Left hindlimb (tissue), 1 donor: ENCODE results near the gene RARG.

ENCODE experiments used
- DNase-seq: peaks from one replicate; pipeline ENCODE4 v3.0.0-alpha.2; 2018

The RARG gene

DNA sequence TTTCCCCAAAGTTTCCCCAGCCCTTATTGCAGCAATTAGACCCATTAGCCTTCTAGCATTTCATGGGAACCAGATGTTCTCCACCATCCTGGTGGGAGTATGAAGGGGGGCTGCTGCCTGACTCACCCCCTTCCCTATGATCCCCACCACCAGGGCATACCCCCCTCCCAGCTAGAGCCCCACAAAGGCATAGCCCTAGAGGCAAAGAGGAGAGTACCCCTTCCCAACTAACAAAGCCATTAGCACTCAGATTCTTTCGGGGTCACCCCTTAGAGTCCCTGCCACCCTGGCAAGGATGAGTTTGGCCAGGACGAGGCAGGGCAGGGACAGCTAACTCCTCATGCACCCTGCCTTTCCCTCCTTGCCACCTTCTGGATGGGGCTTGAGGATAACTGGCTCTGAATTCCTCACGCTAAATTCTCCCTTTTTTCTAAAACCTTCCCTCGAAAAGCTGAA is 9.2 kb downstream of the RARG start:
- DNase-seq, result no peak

DNA sequence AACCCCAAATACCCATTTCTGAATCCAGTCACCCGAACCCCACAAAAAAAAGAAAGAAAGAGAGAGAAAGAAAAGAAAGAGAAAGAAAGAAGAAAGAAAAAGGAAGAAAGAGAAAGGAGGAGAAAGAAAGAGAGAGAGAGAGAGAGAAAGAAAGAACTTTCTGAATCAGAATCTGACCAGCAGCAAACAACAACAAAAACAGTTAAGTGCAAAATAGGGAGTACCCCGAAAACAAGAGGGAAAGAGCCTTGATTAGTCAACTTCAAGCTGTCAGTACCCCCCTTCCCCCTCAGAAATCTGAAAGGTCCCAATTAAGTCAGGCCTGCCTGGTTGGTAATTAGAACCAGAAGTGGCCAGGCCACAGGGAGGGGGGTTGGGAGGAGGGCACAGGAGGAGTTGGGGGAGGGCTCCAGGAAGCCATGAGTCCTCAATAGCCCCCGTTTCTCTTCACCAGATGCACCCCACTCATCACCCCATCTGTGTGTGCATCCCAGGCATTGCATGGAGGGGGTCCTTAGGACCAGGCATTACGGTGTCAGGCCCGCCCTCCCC is 9.8 kb downstream of the RARG start:
- no peak for DNase-seq

DNA sequence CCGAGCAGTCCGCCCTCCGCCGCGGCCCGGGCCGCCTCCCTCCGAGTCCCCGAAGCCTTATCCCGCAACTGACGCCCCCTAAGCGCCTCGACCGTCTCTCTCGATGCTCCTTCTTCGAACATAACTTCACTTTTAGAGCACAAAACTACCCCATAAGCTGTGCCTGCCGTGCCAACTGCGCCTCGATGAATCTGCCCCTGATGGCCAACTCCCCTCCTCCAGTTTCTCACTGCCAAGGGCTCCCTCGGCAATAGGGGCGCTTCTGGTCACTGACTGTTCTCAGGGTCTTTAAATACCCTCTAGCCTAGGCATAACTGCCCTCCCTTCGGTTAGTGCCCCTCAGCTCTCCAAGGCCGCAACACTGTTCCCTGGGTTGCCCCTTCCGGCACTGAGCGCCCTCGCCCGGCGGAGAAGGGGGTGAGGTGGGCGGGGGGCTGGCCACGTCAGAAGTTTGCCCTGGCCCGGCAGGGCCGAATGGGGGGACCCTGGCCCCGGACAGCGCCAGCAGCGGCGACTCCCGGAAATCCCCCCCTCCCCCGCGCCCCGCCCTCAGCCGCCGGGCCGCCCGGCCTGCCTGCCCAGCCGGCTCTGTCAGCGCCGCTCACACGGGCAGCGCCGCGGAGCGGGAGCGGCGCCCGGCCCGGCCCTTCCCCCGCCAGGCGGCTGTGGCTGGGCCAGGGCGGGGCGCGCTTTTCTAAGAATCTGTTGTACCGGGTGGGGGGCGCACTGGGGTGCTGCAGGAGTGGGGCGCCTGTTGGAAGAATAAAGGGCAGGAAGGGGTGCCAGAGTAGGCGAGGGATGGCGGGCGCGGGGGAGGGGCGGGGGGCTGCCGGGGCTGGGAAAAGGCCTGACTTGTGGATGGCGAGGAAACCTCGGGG is 10.6 kb downstream of the RARG start:
- peak; percentile 87 for DNase-seq

DNA sequence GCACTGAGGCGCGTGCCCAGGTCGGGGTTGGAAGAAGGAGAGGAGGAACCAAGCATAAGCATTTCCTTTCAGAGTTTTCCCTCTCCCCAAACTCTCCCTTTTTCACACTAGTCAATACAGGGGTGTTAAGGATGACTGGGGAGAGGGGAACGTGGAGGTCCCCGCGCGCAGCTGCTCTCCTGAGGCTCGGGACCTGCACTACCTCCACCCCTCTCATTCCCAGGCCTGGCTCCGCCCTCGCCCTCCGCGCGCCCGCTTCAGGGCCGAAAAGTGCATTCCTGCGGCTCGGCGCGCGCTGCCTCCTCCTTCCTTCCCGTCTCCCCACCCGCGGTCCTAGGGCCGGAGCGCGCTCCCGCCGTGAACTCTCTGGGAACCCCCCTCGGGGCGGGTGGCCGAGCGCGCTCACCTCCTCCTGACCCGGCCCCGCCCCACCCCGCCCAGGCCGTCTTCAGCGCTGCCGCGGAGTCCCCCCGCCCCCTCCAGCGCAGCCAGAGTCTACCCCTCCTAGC is 11.3 kb downstream of the RARG start:
- peak; percentile 96 for DNase-seq

DNA sequence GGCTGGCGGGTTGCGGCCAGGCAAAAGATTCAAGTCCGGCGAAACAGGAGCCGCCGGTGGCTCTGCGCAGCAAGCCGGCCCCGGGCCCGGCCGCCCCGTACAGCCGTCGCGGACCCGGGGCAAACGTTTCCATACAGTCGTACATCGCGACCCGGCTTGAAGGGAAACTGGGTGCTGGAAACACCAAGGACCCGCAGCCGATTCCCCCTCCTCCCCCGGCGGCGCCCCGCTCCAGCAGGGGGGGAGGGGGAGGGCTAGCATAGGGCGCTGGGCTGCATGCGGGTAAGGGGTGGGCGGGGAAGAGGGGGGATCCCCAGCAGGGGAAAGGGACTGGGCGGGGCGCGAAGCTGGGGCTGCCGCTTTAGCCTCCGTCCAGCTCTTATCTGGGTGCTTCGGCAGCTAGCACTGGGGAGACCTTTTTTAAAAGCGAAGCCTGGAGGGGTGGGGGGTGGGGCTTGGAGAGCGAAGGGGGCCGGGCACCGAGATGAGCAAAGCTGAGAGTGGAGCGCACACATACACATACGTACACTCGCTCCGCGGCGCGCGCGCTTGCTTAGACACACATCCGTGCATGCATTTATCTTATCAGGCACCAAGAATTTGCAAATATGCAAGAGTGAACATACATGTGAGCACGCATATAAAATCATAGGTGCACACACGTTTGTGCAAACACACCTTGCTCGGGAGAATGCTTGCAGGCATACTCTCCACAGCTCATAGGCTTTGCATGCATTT is 11.9 kb downstream of the RARG start:
- peak; percentile 88 for DNase-seq

DNA sequence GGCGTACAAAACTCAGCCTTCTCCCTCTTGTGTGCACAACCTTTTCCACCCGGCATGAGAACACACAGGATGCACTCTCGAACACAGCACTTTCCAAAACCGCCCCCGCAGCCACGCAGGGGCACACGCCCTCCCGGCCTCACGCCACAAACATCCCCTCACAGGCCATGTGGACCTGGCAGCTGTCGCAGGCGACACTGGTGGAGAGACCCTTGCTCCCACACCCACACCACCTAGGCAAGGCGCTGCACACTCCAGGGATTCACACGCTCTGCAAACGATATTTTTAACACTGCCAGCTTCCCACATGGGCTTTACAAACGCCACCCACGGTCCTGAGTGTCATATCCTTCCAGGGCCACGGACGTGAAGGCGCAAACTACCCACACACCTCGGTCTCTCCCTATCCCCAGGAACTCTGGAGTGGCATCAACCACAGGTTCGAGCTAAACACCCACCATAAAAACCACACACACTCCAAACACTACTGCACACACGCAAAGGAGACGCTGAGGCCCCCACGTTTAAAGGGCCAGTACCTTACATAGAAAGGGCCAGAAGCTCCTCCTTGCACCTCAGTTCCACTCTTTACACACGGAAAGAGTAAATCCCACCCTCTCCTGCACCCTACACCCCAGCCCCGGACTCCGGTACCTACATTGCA is 12.6 kb downstream of the RARG start:
- DNase-seq, result no peak

DNA sequence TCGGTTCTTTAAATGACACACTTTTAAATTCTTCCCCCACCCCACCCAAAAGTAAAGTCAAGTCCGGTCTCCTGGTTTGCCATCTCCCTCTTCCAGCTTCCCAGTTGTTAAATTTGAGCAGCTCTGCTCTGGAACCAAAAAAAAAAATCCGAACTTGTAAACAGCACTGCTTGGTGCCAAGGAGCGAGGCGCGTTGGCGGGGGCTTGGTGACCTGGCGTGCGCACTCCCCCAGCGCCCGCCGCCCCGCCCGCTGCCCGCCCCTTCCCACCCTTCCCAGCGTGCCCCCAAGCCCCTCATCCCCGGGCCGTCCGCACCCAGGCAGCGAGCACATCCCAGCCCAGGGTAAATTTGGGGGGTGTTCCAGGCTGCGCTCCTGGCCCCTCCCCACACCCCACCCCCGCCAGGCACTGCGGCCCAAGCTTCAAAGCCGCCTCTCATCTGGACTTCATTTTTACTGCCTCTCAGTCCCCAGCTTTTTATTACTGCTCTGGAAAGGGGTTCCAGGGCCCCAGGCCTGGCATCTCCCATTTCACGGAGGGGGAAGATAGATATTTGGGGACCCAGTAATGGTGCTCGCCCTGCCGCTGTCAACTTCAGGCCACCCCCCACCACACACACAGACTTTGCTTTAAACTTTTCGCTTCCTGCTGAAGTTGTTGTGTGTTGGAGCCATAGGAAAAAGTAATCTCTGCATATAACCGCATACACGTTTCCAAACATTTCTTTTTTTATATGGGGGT is 13.3 kb downstream of the RARG start:
- DNase-seq, result peak; percentile 83

DNA sequence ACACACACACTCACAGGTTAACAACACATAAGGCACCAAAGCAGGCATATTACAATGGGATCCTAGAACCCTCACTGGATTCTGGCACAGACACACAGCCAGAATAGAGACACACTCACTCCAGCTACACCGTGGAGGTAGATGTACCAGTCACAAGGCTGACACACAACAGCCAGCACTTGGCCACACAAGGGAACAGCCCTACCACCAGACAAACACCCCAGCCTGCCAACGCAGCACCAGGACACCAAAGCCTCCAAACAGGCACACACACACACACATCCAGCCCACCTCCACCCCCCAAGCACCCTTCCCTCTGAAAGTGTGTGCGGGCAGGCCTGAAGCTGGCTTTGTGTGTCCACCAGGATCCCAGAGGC is 14.1 kb downstream of the RARG start:
- no peak for DNase-seq

DNA sequence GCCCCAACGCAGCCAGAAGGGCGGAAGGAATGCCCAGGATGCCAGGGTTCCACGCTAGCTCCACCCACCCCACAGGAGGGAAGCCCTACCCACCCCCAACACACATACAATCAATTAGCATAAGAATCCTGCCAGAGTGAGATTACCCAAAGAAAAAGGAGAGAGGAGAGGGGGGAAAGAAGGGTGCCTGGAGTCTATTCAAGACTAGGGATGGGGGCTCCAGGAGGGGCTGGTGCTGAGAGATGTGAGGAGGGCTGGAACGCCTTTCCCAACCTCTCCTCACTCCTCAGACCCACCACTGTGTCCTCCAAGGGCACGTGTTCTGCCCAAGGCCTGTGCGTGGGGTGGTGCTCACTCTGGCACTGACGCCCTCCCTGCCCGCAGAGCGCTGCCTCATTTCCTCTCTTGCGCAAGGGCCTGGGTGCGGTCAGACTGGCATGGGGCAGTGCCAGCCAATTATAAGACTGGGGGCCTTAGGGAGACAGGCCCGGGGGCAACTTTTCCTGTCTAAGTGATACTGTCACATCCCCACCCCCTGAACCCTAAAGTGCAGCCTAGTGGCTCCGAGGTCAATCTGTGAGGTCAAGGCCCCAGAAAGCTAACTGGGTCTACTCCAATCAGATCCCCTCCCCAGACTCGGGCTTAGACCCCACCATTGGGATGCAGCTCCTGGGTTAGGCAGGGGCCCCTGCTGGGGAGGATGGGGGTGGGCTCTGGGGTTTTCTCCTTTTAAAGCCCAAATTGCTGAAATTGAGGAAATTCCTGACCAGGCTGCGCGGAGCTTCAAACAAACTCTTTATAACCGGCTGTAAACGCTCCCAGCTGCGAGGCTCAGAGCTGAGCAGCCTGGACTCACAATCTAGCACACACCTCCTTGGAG is 14.7 kb downstream of the RARG start:
- DNase-seq, result peak; percentile 51

DNA sequence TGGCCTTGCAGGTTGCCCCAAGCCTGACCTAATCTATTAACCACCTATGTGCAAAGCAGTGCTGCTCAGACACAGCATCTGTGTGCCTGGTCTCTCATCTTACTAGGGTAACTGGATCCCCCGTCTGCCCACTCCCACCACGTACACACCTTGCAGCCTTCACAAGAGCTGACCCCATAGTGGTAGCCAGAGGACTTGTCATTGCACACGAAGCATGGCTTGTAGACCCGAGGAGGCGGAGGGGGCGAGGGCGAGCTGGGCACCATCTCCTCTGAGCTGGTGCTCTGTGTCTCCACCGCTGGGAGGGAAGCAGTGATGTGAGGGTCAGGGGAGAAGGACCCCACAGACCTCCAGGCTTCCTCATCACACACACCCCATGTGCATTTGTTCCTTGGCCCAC is 16.5 kb downstream of the RARG start:
- no peak for DNase-seq

DNA sequence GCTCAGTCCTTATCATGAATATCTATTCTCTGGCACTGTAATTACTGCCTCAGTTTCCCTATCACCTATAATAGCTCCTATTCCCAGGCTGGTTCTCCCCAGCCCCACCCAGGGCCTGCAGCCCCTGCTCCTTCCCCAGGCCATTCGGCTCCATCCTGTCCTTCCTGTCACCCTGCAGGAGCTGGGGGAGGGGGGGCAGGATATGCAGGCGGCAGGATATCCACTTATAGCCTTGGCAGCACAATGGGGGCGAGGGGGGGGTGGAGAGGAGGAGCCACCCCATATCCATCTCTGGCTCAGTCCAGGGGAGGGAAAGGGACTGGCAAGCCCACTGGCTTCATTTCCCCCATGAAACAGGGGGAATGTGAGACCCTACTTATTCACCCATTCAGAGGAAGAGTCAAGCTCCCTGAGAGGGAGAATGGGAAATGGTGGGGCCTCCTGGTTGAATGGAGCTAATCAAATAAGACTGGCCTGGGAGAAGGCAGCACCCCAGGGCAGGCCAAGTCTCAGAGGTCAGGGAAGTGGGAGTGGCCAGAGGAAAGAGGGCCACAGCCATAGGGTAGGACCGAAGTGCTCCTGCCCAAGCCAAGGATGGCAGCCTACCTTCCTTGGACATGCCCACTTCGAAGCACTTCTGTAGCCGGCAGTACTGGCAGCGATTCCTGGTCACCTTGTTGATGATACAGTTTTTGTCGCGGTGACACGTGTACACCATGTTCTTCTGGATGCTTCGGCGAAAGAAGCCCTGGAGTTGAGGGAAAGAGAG is 17.1 kb downstream of the RARG start:
- DNase-seq, result peak; percentile 44

DNA sequence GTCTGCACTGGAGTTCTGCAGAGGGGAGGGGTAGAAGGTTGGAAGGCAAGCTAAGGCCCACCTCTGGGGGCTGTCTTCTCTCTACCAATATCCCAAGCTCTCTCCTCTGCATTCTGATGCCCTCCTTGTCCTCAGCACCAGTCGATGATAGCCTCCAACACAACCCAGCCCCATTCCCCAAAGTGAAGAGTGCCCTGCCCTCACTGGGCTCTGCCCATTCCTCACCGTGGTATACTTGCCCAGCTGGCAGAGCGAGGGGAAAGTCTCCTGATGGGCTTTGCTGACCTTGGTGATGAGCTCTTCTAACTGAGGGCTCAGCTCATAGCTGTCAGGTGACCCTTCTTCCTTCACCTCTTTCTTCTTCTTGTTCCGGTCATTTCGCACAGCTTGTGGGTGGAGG is 17.8 kb downstream of the RARG start:
- DNase-seq, result no peak

DNA sequence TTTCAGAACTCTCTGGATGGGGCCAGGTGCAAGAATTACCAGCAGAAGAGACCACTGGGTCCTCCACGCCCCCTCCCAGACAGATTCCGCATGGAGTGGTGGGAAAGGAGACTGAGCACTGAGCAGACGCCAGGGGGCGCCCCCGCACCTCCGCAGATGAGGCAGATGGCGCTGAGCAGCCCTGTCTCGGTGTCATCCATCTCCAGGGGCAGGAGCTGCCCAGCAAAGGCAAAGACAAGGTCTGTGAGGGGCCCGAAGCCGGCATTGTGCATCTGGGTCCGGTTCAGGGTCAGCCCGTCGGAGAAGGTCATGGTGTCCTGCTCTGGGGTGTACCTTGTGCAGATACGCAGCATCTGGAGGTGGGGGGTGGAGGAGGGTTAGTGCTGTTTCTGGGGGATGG is 18.7 kb downstream of the RARG start:
- peak; percentile 81 for DNase-seq

DNA sequence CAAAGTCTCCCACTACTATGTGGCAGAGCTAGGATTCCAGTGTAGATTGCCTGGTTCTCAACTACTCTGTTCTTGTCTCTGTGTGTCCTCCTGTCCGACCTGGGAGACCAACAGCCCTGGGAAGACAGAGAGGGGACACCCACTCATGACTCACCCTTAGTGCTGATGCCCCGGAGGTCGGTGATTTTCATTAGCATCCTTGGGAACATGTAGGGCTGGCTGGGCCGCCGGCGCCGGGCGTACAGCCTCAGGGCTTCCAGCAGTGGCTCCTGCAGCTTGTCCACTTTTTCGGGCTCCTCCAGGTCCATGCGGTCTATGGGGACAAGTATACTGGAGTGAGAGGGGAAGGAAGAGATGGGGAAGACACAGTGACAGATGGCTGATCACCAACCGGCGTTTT is 19.1 kb downstream of the RARG start:
- no peak for DNase-seq

DNA sequence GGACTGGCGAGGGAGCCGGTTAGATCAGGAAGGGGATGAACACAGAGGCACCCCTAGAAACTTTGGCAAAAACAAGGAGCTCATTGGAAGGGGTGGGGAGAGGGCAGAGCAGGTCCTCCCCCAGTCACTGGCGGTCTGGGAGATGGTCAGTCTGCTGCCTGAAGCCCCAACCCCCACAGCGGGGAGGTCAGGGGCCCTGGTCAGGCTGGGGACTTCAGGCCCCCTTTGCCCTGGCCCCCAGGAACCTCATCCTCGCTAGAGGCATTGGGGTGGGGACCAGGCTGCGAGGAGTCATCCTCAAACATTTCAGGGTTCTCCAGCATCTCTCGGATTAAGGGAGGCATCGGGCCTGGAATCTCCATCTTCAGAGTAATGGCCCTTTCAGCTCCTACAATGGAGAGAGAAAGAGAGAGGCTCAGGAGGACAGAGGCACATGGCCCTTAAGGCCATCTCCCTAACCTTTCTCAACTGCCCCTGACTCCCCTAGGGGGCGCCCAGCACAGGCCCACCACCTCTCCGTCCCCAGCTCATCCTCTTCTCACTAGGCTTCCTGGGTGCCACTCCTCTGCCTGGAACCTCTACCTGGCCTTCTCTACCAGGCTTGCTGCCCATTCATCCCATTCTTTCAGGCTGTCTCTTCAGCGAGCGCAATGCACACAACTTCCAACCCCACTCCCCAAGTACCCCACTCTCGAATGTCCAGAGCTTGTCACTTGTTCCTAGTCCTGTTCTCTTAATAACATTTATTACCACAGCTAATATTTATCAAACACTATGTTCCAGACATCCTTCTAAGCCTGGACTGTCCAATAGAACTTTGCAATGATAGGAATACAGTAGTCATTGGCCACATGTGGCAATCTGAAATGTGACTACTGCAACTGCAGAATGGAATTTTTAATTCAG is 20.3 kb downstream of the RARG start:
- peak; percentile 28 for DNase-seq

DNA sequence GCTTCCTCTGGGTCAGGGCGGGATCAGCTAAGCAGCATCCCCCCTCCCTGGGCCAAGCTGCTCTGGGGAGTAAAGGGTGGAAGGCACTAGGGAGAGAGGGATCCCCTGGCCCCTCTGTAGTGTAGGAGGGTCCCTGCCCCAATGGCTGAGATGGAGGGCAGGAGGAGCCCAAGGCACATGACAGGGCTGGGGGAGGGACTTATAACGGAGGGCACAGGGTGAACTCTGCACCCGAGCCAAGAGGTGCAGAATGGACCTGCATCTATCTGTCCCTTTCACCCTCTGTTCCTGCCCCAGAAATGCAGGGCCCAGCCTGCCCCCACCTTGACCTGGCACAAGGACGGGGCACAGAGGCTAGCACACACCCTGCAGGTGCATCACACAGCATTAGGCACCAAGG is 21.2 kb downstream of the RARG start:
- peak; percentile 3 for DNase-seq

DNA sequence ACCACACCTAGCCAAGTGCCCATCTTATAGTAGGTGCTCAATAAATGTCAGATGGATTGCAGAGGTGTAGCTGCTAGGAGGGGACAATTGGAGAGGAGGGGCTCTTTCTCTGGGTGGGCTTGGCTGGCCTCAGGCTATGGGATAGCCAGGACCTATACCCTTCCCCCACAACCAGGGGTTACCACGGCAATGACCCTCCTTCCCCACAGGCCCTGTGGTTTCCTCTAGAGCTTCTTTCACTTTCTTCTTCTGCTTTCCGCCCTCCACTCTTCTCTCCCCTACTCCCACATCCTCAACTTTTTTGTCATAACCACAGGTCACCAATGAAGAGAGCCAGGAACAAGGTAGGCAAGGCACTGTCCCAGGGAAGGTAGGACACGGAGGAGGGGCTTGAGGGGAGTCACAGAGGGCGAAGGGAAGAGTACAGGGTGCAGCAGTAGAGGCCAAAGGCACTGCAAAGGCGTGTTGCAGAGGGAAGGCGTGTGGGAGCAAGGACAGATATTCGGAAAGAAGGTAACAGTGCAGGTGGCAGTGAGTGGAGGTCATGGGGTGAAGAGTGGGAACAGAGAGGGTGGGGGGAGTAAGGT is 23.0 kb downstream of the RARG start:
- no peak for DNase-seq

DNA sequence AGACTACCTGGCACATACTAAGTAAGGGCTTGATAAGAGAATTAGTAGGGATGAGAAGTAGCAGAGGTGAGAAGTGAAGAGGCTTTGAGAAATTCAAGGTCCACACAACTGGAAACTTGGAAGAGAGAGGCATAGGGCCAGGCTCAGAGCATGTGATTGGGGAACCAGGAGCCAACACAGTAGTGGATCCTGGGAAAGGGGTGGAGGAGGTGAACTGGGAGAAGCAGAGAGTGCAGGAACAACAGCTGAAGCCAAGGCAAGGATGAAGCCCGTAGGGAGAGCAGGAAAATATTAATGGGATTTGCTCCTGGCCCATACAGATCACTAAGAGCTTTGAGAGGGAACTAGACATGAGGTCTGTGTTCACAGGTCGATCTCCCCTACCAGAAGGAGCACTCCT is 23.6 kb downstream of the RARG start:
- DNase-seq, result no peak

DNA sequence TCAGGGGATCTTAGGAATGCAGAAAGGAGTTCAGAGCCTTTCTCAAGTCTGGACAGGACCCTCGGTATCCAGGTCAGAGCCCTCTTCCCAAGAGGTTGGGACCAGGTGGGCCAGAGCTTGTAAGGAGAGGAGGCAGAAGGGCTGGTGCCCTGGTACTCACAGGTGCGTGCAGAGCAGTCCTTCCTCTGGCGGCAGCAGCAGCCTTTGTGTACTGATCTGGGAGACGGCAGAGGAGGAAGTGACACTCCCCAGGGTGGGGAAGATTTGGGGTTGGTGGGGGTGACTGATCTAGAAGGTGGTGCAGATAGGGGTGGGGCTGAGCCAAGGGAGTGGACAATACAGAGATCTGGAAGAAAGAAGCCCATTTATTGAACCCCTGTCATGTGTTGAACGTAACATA is 25.0 kb downstream of the RARG start, which contains the start of gene ITGB7:
Gene ITGB7, minus strand, starts transcription at position 210 of the 400 bp plus-strand sequence. CDS start 6,808 bp downstream, outside the sequence.
- DNase-seq, result no peak
